ENCODE measurements around the gene ULK4. TPM values are rescaled to one million over a fixed set of nuclear protein-coding genes. Genes with fewer than 3 reads are reported as not detected.

Gene ULK4
- total and polyA plus RNA-seq, 10 donors, result 2.0 to 33.3 (median 12.9) TPM

GRCh38 chr3:41331041-41331440 lies 630.9 kb downstream of the ULK4 start:
- intact Hi-C loops (cut with DNase I; ENCODE audit: low total_unique reads), result no loop called here
- 89 to 95% (median 94%) methylated on average over 2 to 3 of the region's 3 CpGs for WGBS, 5 donors

GRCh38 chr3:41330465-41330864 lies 631.4 kb downstream of the ULK4 start:
- Histone ChIP-seq H3K27me3 (replicated peaks in 1 of 7) (no peaks in the 10 kb centered on the region), H3K4me1 (peaks cover 0 to 5% (median 1%) of the 10 kb centered on the region in 6 donors), H3K4me3 (no peak overlapping the region), H3K27ac (no peak overlapping the region), H3K36me3 (no peaks in the 10 kb centered on the region), H3K9me3 (no peaks in the 10 kb centered on the region)
- 59 to 85% (median 81%) methylated on average over 1 of the region's 1 CpG for WGBS, 5 donors
- DNase-seq, result no peak
- intact Hi-C loops (cut with DNase I; ENCODE audit: low total_unique reads), result no loop called here
- TF ChIP-seq, protein P1, sequence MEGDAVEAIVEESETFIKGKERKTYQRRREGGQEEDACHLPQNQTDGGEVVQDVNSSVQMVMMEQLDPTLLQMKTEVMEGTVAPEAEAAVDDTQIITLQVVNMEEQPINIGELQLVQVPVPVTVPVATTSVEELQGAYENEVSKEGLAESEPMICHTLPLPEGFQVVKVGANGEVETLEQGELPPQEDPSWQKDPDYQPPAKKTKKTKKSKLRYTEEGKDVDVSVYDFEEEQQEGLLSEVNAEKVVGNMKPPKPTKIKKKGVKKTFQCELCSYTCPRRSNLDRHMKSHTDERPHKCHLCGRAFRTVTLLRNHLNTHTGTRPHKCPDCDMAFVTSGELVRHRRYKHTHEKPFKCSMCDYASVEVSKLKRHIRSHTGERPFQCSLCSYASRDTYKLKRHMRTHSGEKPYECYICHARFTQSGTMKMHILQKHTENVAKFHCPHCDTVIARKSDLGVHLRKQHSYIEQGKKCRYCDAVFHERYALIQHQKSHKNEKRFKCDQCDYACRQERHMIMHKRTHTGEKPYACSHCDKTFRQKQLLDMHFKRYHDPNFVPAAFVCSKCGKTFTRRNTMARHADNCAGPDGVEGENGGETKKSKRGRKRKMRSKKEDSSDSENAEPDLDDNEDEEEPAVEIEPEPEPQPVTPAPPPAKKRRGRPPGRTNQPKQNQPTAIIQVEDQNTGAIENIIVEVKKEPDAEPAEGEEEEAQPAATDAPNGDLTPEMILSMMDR (IDR thresholded peaks at IDR 0.05 in 8 of 11, conservative IDR thresholded peaks at IDR 0.05 in 3 of 11), result no peak
- TF ChIP-seq POLR2AphosphoS5 (IDR thresholded peaks at IDR 0.05) (no peak), POLR2A (IDR thresholded peaks at IDR 0.05) (no peak)

More at GRCh38 chr3:41331041-41331440, 630.9 kb downstream of the ULK4 start:
- Histone ChIP-seq H3K4me1 (peaks cover 0 to 5% (median 1%) of the 10 kb centered on the region in 6 donors), H3K4me3 (no peak overlapping the region), H3K9me3 (no peaks in the 10 kb centered on the region), H3K36me3 (no peaks in the 10 kb centered on the region), H3K27me3 (replicated peaks in 1 of 7) (no peaks in the 10 kb centered on the region), H3K27ac (no peak overlapping the region)
- no peak for TF ChIP-seq POLR2A (IDR thresholded peaks at IDR 0.05)
- no peak for TF ChIP-seq POLR2AphosphoS5 (IDR thresholded peaks at IDR 0.05)
- TF ChIP-seq, protein P1 (IDR thresholded peaks at IDR 0.05 in 8 of 11, conservative IDR thresholded peaks at IDR 0.05 in 3 of 11), result no peak
- DNase-seq, result no peak

DNA sequence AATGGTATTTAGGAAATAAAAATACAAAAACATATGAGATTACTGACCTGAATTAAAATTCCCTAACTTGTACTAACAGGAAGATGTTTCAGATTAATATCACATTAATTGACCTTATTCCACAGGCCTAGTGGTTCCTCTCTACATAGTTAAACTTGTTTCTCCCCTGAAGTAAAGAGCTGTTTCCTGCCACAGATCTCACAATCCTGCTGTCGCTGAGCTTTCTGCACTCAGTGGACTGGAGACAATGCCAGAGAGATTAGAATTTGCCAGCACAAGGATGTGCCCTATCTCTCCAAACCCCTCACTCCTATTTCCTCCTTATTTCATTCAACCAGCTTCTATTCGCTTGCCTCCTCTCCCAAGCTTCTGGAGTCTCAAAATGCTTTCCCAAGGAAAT lies 632.0 kb downstream of the ULK4 start:
- H3K4me1 ChIP-seq, result peaks cover 0 to 5% (median 1%) of the 10 kb centered on the region in 6 donors
- H3K4me3 ChIP-seq, result no peak overlapping the region
- H3K27me3 ChIP-seq (replicated peaks in 1 of 7), result no peaks in the 10 kb centered on the region
- no peak overlapping the region for H3K27ac ChIP-seq
- WGBS, 5 donors, result 37 to 55% (median 46%) methylated on average over 2 of the region's 2 CpGs
- no peaks in the 10 kb centered on the region for H3K9me3 ChIP-seq
- no peak for DNase-seq
- H3K36me3 ChIP-seq, result no peaks in the 10 kb centered on the region
- intact Hi-C loops (cut with DNase I; ENCODE audit: low total_unique reads), result no loop called here
- TF ChIP-seq POLR2AphosphoS5 (IDR thresholded peaks at IDR 0.05) (no peak), POLR2A (IDR thresholded peaks at IDR 0.05) (no peak)
- TF ChIP-seq, protein P1 (IDR thresholded peaks at IDR 0.05 in 8 of 11, conservative IDR thresholded peaks at IDR 0.05 in 3 of 11), result no peak

DNA sequence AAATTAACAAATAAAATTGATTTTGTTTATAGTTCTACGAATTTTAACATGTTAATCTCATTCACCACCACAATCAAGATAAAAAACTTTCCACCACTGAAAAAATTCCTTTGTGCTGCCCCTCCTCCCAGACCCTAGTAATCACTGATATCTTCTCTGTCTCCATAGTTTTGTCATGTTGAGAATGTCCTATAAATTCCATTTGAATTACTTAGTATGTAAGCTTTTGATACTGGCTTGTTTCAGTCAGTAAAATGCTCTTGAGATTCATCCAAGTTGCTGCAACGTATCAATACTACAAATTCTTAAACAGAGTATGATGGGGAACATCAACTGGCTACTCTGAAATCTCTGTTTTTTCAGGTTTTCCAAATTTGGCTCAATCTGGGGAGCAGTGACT lies 633.0 kb downstream of the ULK4 start:
- Histone ChIP-seq H3K4me1 (peaks cover 0 to 6% (median 3%) of the 10 kb centered on the region in 6 donors), H3K4me3 (no peak overlapping the region), H3K36me3 (no peaks in the 10 kb centered on the region), H3K27ac (no peak overlapping the region), H3K9me3 (no peaks in the 10 kb centered on the region), H3K27me3 (replicated peaks in 1 of 7) (no peaks in the 10 kb centered on the region)
- 63 to 86% (median 81%) methylated on average over 2 of the region's 2 CpGs for WGBS, 5 donors
- intact Hi-C loops (cut with DNase I; ENCODE audit: low total_unique reads), result no loop called here
- TF ChIP-seq, protein P1 (IDR thresholded peaks at IDR 0.05 in 8 of 11, conservative IDR thresholded peaks at IDR 0.05 in 3 of 11), result no peak
- no peak for TF ChIP-seq POLR2A (IDR thresholded peaks at IDR 0.05)
- TF ChIP-seq POLR2AphosphoS5 (IDR thresholded peaks at IDR 0.05), result no peak
- DNase-seq, result no peak

Data from spleen (tissue), 11 donors.